A673 (cell line): Measurements from ENCODE around the gene KNDC1. TPM values are rescaled to one million over a fixed set of nuclear protein-coding genes. Genes with fewer than 3 reads are reported as not detected.
A peak's percentile ranks its signal among the peaks of the same experiment; 100 is the strongest.

Experiments
- BruUV-seq: library from RNA; stranded (reverse); fragments of 400-500 nt; replicated peaks from 2 replicates; lab custom pipeline; 2021; lab: Mats Ljungman, UMichigan
- CTCF ChIA-PET: fragments of 300-600 bp; sonication (Branson Sonifier 250); formaldehyde crosslinking; loops from one replicate; lab custom pipeline; 2022; ENCODE audit warnings: antibody characterized with exemption; lab: Charles Lee
- POLR2A ChIA-PET: fragments of 300-600 bp; sonication (Branson Sonifier 250); formaldehyde crosslinking; loops from one replicate; lab custom pipeline; 2022; ENCODE audit warnings: antibody characterized with exemption; ENCODE audit not compliant: low non-redundant PET; lab: Charles Lee
- DNase-seq: peaks from one replicate; pipeline ENCODE4 v3.0.0-alpha.2; 2015; ENCODE audit warnings: low spot score
- H3K27ac ChIP-seq: fragments of 200-600 bp; sonication (generic); 2 replicates; pipeline ENCODE4 v1.5.1; 2016; ENCODE audit warnings: mixed run types, low read depth, mild to moderate bottlenecking, mixed read lengths, antibody characterized with exemption, low read length; ENCODE audit not compliant: poor library complexity, severe bottlenecking
- H3K27me3 ChIP-seq: fragments of 200-600 bp; sonication (generic); replicated peaks from 2 replicates; pipeline ENCODE4 v1.6.1; 2017; ENCODE audit warnings: mixed run types, low read depth, mild to moderate bottlenecking, mixed read lengths, antibody characterized with exemption, low read length; ENCODE audit not compliant: insufficient read depth, poor library complexity
- H3K36me3 ChIP-seq: fragments of 200-600 bp; sonication (generic); 2 replicates; pipeline ENCODE4 v1.6.1; 2016; ENCODE audit warnings: mixed run types, mild to moderate bottlenecking, mixed read lengths, antibody characterized with exemption, low read length; ENCODE audit not compliant: insufficient read depth, poor library complexity, severe bottlenecking
- H3K4me1 ChIP-seq: fragments of 200-600 bp; sonication (generic); 2 replicates; pipeline ENCODE4 v1.6.1; 2017; ENCODE audit warnings: mixed run types, mild to moderate bottlenecking, mixed read lengths, antibody characterized with exemption, low read length; ENCODE audit not compliant: insufficient read depth, poor library complexity, severe bottlenecking
- H3K4me3 ChIP-seq: fragments of 200-600 bp; sonication (generic); 2 replicates; pipeline ENCODE4 v1.5.1; 2016; ENCODE audit warnings: low read depth, mixed run types, mild to moderate bottlenecking, mixed read lengths, low read length; ENCODE audit not compliant: poor library complexity, severe bottlenecking
- H3K9me3 ChIP-seq: fragments of 200-600 bp; sonication (generic); 2 replicates; pipeline ENCODE4 v1.6.1; 2016; ENCODE audit warnings: mixed run types, low read depth, mild to moderate bottlenecking, mixed read lengths, antibody characterized with exemption, low read length; ENCODE audit not compliant: poor library complexity, severe bottlenecking
- CTCF ChIP-seq: fragments of 300-800, 200-600 bp; sonication (generic); conservative IDR thresholded peaks from 2 replicates; pipeline ENCODE4 v1.5.1; 2017; ENCODE audit warnings: low read depth, mild to moderate bottlenecking, antibody characterized with exemption, low read length, moderate library complexity, mixed read lengths
- EZH2 ChIP-seq: fragments of 200-600 bp; sonication (generic); IDR thresholded peaks from 2 replicates; pipeline ENCODE4 v1.6.1; 2017; ENCODE audit warnings: borderline replicate concordance, low read depth, mild to moderate bottlenecking, mixed read lengths, antibody characterized with exemption, low read length; ENCODE audit not compliant: poor library complexity, severe bottlenecking
- intact Hi-C: fragments of 100-400 bp; cut with micrococcal nuclease; formaldehyde crosslinking; loops from one replicate; pipeline ENCODE4 v1.10.0; 2022; ENCODE audit not compliant: unreplicated experiment
- total RNA-seq: library from RNA; stranded (reverse); gene quantifications from 2 replicates; pipeline ENCODE4 v1.2.3, GENCODE V29; 2021

Gene KNDC1
- total RNA-seq, 1 experiment from 2014 or later = not detected

- no peak for DNase-seq
- no peak overlapping the region for H3K27ac ChIP-seq
- no peak overlapping the region for H3K4me3 ChIP-seq
- no peaks in the 10 kb centered on the region for H3K9me3 ChIP-seq
- H3K27me3 ChIP-seq = peaks cover 58% of the 10 kb centered on the region
- no TSS peak for BruUV-seq
- peaks cover 12% of the 10 kb centered on the region for H3K4me1 ChIP-seq
- TF ChIP-seq CTCF (no peak), EZH2 (no peak)
- intact Hi-C loops = no loop called here
- POLR2A ChIA-PET = no interaction called here
- CTCF ChIA-PET = no interaction called here
- H3K36me3 ChIP-seq = no peaks in the 10 kb centered on the region
Measured at GRCh38 chr10:133158437-133158755, 1.6 kb upstream of the KNDC1 start.

- no peak for TF ChIP-seq EZH2
- TF ChIP-seq CTCF = no peak
- DNase-seq = peak; percentile 36
- ChIA-PET CTCF (no interaction called here), POLR2A (no interaction called here)
- intact Hi-C loops = no loop called here
- Histone ChIP-seq H3K4me1 (peaks cover 12% of the 10 kb centered on the region), H3K9me3 (no peaks in the 10 kb centered on the region), H3K4me3 (no peak overlapping the region), H3K36me3 (no peaks in the 10 kb centered on the region), H3K27me3 (peaks cover 57% of the 10 kb centered on the region), H3K27ac (no peak overlapping the region)
- BruUV-seq = no TSS peak
Measured at GRCh38 chr10:133158756-133159610, 1.0 kb upstream of the KNDC1 start.

- H3K4me3 ChIP-seq = no peak overlapping the region
- H3K36me3 ChIP-seq = no peaks in the 10 kb centered on the region
- no peak for DNase-seq
- ChIA-PET CTCF (no interaction called here), POLR2A (no interaction called here)
- TF ChIP-seq EZH2 (no peak), CTCF (no peak)
- peaks cover 53% of the 10 kb centered on the region for H3K27me3 ChIP-seq
- H3K9me3 ChIP-seq = no peaks in the 10 kb centered on the region
- intact Hi-C loops = no loop called here
- no peak overlapping the region for H3K27ac ChIP-seq
- no TSS peak for BruUV-seq
- peaks cover 12% of the 10 kb centered on the region for H3K4me1 ChIP-seq
Measured at GRCh38 chr10:133159611-133159949, 439 bp upstream of the KNDC1 start.
